ENCODE results near the gene RAPGEF6. TPM values are rescaled to one million over a fixed set of nuclear protein-coding genes. Genes with fewer than 3 reads are reported as not detected.

The RAPGEF6 gene
- total RNA-seq, 4 donors from 2014 or later = 17.2 to 23.3 (median 20.1) TPM

DNA sequence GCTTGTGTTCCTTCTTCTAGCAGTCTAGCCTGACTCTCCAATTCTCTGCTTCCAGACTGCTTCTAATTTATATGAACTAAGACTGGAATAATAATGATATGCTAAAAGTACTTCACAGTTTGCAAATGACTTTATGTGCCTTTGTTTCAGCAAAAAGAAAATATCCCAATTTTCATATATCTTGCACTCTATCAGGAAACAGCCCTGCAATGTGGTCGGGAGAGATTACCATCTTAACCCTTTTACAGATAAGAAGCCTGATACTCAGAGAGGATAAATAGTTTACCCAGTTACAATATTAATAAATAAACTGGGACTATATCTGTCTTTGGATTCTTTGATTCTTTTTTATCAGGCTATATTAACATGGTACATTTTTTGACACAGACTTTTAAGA is 245.2 kb downstream of the RAPGEF6 start:
- no peak for TF ChIP-seq POLR2AphosphoS5 (IDR thresholded peaks at IDR 0.05)
- no peak overlapping the region for H3K4me3 ChIP-seq
- no peak overlapping the region for H3K27ac ChIP-seq (replicated peaks in 1 of 4)
- peaks cover 0 to 27% (median 16%) of the 10 kb centered on the region in 4 donors for H3K4me1 ChIP-seq
- no peaks in the 10 kb centered on the region for H3K27me3 ChIP-seq
- DNase-seq (ENCODE audit: extremely low spot score) = no peak
- H3K36me3 ChIP-seq = peaks cover 0 to 38% (median 15%) of the 10 kb centered on the region in 4 donors
- WGBS = 55% methylated on average over 1 of the region's 1 CpG
- no peaks in the 10 kb centered on the region for H3K9me3 ChIP-seq
- intact Hi-C loops (cut with DNase I) = no loop called here

- Histone ChIP-seq H3K4me1 (peaks cover 0 to 29% (median 21%) of the 10 kb centered on the region in 4 donors), H3K9me3 (no peaks in the 10 kb centered on the region), H3K4me3 (no peak overlapping the region), H3K27ac (replicated peaks in 1 of 4) (no peak overlapping the region), H3K36me3 (peaks cover 0 to 35% (median 13%) of the 10 kb centered on the region in 4 donors), H3K27me3 (no peaks in the 10 kb centered on the region)
- intact Hi-C loops (cut with DNase I) = no loop called here
- WGBS = 93% methylated on average over 4 of the region's 4 CpGs
- no peak for TF ChIP-seq POLR2AphosphoS5 (IDR thresholded peaks at IDR 0.05)
- TF ChIP-seq EP300 (IDR thresholded peaks at IDR 0.05) = no peak
- TF ChIP-seq POLR2A (IDR thresholded peaks at IDR 0.05; ENCODE audit: low read depth) = no peak
- TF ChIP-seq, protein P1, sequence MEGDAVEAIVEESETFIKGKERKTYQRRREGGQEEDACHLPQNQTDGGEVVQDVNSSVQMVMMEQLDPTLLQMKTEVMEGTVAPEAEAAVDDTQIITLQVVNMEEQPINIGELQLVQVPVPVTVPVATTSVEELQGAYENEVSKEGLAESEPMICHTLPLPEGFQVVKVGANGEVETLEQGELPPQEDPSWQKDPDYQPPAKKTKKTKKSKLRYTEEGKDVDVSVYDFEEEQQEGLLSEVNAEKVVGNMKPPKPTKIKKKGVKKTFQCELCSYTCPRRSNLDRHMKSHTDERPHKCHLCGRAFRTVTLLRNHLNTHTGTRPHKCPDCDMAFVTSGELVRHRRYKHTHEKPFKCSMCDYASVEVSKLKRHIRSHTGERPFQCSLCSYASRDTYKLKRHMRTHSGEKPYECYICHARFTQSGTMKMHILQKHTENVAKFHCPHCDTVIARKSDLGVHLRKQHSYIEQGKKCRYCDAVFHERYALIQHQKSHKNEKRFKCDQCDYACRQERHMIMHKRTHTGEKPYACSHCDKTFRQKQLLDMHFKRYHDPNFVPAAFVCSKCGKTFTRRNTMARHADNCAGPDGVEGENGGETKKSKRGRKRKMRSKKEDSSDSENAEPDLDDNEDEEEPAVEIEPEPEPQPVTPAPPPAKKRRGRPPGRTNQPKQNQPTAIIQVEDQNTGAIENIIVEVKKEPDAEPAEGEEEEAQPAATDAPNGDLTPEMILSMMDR (IDR thresholded peaks at IDR 0.05) = no peak
- no peak for DNase-seq (ENCODE audit: extremely low spot score)
Measured at GRCh38 chr5:131389096-131389868, 245.7 kb downstream of the RAPGEF6 start.

- DNase-seq (ENCODE audit: extremely low spot score) = no peak
- TF ChIP-seq EP300 (IDR thresholded peaks at IDR 0.05) (no peak), POLR2AphosphoS5 (IDR thresholded peaks at IDR 0.05) (no peak), POLR2A (IDR thresholded peaks at IDR 0.05; ENCODE audit: low read depth) (no peak)
- TF ChIP-seq, protein P1 (IDR thresholded peaks at IDR 0.05) = no peak
- H3K9me3 ChIP-seq = no peaks in the 10 kb centered on the region
- no peak overlapping the region for H3K4me3 ChIP-seq
- H3K4me1 ChIP-seq = peaks cover 0 to 22% (median 11%) of the 10 kb centered on the region in 4 donors
- WGBS = 93% methylated on average over 6 of the region's 6 CpGs
- intact Hi-C loops (cut with DNase I) = no loop called here
- H3K27me3 ChIP-seq = no peaks in the 10 kb centered on the region
- peaks cover 0 to 33% (median 9%) of the 10 kb centered on the region in 4 donors for H3K36me3 ChIP-seq
- peak overlapping the region in 1 of 4 donors; percentile 30 for H3K27ac ChIP-seq (replicated peaks in 1 of 4)
Measured at GRCh38 chr5:131387255-131387654, 247.8 kb downstream of the RAPGEF6 start.

DNA sequence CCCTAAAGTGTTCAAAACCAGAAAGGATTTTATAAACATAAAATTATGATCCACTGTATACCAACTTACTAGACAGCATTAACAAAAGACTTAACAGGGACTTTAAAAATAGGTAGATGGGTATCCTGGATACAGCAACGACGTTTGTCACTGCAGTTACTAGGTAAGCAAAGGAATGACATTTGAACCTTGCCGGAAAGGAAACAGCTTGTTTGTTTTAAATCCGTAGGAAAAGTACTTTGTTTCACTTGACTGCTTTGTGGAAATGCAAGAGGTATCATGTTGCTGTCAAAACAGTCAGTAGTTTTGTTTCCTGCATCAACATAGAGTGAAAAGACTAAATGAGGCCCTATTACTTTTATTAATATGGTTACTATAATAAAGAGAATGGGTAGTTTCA is 248.2 kb downstream of the RAPGEF6 start:
- Histone ChIP-seq H3K36me3 (peaks cover 0 to 28% (median 7%) of the 10 kb centered on the region in 4 donors), H3K4me1 (peaks cover 0 to 22% (median 14%) of the 10 kb centered on the region in 4 donors), H3K9me3 (no peaks in the 10 kb centered on the region), H3K4me3 (no peak overlapping the region), H3K27ac (replicated peaks in 1 of 4) (peak overlapping the region in 1 of 4 donors; percentile 30), H3K27me3 (no peaks in the 10 kb centered on the region)
- intact Hi-C loops (cut with DNase I) = no loop called here
- 44% methylated on average over 4 of the region's 4 CpGs for WGBS
- DNase-seq (ENCODE audit: extremely low spot score) = no peak
- TF ChIP-seq POLR2AphosphoS5 (IDR thresholded peaks at IDR 0.05) (no peak), EP300 (IDR thresholded peaks at IDR 0.05) (no peak), POLR2A (IDR thresholded peaks at IDR 0.05; ENCODE audit: low read depth) (no peak)
- TF ChIP-seq, protein P1 (IDR thresholded peaks at IDR 0.05) = no peak

- peaks cover 0 to 23% (median 3%) of the 10 kb centered on the region in 4 donors for H3K36me3 ChIP-seq
Measured at GRCh38 chr5:131386124-131386523, 248.9 kb downstream of the RAPGEF6 start.

More at GRCh38 chr5:131386124-131386523, 248.9 kb downstream of the RAPGEF6 start:
- H3K27ac ChIP-seq (replicated peaks in 1 of 4) = no peak overlapping the region
- H3K27me3 ChIP-seq = no peaks in the 10 kb centered on the region
- TF ChIP-seq EP300 (IDR thresholded peaks at IDR 0.05) = no peak
- TF ChIP-seq, protein P1 (IDR thresholded peaks at IDR 0.05) = no peak
- no peak for TF ChIP-seq POLR2A (IDR thresholded peaks at IDR 0.05; ENCODE audit: low read depth)
- no peak for TF ChIP-seq POLR2AphosphoS5 (IDR thresholded peaks at IDR 0.05)
- no peak overlapping the region for H3K4me3 ChIP-seq
- DNase-seq (ENCODE audit: extremely low spot score) = no peak
- intact Hi-C loops (cut with DNase I) = no loop called here
- peaks cover 0 to 24% (median 14%) of the 10 kb centered on the region in 4 donors for H3K4me1 ChIP-seq
- H3K9me3 ChIP-seq = no peaks in the 10 kb centered on the region
- 96% methylated on average over 3 of the region's 3 CpGs for WGBS
